ENCODE measurements around the gene DUSP12.

GRCh38 chr1:161736335-161736969 lies 13.1 kb upstream of the DUSP12 start:
- TF ChIP-seq CTCF (IDR thresholded peaks at IDR 0.05) (no peak), POLR2A (IDR thresholded peaks at IDR 0.05) (no peak), POLR2AphosphoS5 (IDR thresholded peaks at IDR 0.05; ENCODE audit: insufficient read depth in 1 of 2, low read depth in 1 of 2) (peak in 1 of 2 donors; percentile 29)

Measured in vagina (tissue), 2 donors.